ENCODE measurements around the gene TRMT44.

Gene TRMT44

GRCh38 chr4:8422327-8422726 lies 18.2 kb upstream of the TRMT44 start:
- TF ChIP-seq ZBTB7A (IDR thresholded peaks at IDR 0.05; ENCODE audit: low read depth) = no peak
- no peak for TF ChIP-seq YY1 (IDR thresholded peaks at IDR 0.05; ENCODE audit: low read depth)
- TF ChIP-seq EGR1 (IDR thresholded peaks at IDR 0.05) = no peak
- no peak for TF ChIP-seq TAF1 (IDR thresholded peaks at IDR 0.05; ENCODE audit: low read depth)
- TF ChIP-seq TCF12 (IDR thresholded peaks at IDR 0.05; ENCODE audit: low read depth) = no peak
- TF ChIP-seq, protein P1, sequence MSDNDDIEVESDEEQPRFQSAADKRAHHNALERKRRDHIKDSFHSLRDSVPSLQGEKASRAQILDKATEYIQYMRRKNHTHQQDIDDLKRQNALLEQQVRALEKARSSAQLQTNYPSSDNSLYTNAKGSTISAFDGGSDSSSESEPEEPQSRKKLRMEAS (IDR thresholded peaks at IDR 0.05) = no peak
- TF ChIP-seq, protein P2, sequence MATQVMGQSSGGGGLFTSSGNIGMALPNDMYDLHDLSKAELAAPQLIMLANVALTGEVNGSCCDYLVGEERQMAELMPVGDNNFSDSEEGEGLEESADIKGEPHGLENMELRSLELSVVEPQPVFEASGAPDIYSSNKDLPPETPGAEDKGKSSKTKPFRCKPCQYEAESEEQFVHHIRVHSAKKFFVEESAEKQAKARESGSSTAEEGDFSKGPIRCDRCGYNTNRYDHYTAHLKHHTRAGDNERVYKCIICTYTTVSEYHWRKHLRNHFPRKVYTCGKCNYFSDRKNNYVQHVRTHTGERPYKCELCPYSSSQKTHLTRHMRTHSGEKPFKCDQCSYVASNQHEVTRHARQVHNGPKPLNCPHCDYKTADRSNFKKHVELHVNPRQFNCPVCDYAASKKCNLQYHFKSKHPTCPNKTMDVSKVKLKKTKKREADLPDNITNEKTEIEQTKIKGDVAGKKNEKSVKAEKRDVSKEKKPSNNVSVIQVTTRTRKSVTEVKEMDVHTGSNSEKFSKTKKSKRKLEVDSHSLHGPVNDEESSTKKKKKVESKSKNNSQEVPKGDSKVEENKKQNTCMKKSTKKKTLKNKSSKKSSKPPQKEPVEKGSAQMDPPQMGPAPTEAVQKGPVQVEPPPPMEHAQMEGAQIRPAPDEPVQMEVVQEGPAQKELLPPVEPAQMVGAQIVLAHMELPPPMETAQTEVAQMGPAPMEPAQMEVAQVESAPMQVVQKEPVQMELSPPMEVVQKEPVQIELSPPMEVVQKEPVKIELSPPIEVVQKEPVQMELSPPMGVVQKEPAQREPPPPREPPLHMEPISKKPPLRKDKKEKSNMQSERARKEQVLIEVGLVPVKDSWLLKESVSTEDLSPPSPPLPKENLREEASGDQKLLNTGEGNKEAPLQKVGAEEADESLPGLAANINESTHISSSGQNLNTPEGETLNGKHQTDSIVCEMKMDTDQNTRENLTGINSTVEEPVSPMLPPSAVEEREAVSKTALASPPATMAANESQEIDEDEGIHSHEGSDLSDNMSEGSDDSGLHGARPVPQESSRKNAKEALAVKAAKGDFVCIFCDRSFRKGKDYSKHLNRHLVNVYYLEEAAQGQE (IDR thresholded peaks at IDR 0.05; ENCODE audit: low read depth) = no peak
- no peak for TF ChIP-seq CREB1 (IDR thresholded peaks at IDR 0.05; ENCODE audit: low read depth)
- no peak for TF ChIP-seq NFIC (IDR thresholded peaks at IDR 0.05)
- TF ChIP-seq TEAD4 (IDR thresholded peaks at IDR 0.05) = no peak
- TF ChIP-seq RAD21 (IDR thresholded peaks at IDR 0.05; ENCODE audit: low read depth) = no peak
- TF ChIP-seq, protein P3, sequence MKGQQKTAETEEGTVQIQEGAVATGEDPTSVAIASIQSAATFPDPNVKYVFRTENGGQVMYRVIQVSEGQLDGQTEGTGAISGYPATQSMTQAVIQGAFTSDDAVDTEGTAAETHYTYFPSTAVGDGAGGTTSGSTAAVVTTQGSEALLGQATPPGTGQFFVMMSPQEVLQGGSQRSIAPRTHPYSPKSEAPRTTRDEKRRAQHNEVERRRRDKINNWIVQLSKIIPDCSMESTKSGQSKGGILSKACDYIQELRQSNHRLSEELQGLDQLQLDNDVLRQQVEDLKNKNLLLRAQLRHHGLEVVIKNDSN (IDR thresholded peaks at IDR 0.05) = no peak

- TF ChIP-seq YY1 (IDR thresholded peaks at IDR 0.05; ENCODE audit: low read depth) (no peak), TAF1 (IDR thresholded peaks at IDR 0.05; ENCODE audit: low read depth) (no peak)
- TF ChIP-seq, protein P3 (IDR thresholded peaks at IDR 0.05) = no peak
Measured at GRCh38 chr4:8422786-8423185, 17.8 kb upstream of the TRMT44 start.

- TF ChIP-seq EP300 (IDR thresholded peaks at IDR 0.05; ENCODE audit: borderline replicate concordance) = no peak
- no peak for TF ChIP-seq YY1 (IDR thresholded peaks at IDR 0.05; ENCODE audit: low read depth)
- no peak for TF ChIP-seq CEBPB (IDR thresholded peaks at IDR 0.05)
- TF ChIP-seq NFIC (IDR thresholded peaks at IDR 0.05) = no peak
- no peak for TF ChIP-seq CREB1 (IDR thresholded peaks at IDR 0.05; ENCODE audit: low read depth)
- no peak for TF ChIP-seq TCF12 (IDR thresholded peaks at IDR 0.05; ENCODE audit: low read depth)
- TF ChIP-seq TAF1 (IDR thresholded peaks at IDR 0.05; ENCODE audit: low read depth) = no peak
- no peak for TF ChIP-seq FOXM1 (IDR thresholded peaks at IDR 0.05; ENCODE audit: borderline replicate concordance, low read depth)
- TF ChIP-seq, protein P1 (IDR thresholded peaks at IDR 0.05) = no peak
- TF ChIP-seq EGR1 (IDR thresholded peaks at IDR 0.05) = no peak
- TF ChIP-seq, protein P2 (IDR thresholded peaks at IDR 0.05; ENCODE audit: low read depth) = no peak
- no peak for TF ChIP-seq TEAD4 (IDR thresholded peaks at IDR 0.05)
- no peak for TF ChIP-seq ZBTB7A (IDR thresholded peaks at IDR 0.05; ENCODE audit: low read depth)
- TF ChIP-seq, protein P3 (IDR thresholded peaks at IDR 0.05) = no peak
- no peak for TF ChIP-seq RAD21 (IDR thresholded peaks at IDR 0.05; ENCODE audit: low read depth)
Measured at GRCh38 chr4:8427262-8427661, 13.3 kb upstream of the TRMT44 start.

DNA sequence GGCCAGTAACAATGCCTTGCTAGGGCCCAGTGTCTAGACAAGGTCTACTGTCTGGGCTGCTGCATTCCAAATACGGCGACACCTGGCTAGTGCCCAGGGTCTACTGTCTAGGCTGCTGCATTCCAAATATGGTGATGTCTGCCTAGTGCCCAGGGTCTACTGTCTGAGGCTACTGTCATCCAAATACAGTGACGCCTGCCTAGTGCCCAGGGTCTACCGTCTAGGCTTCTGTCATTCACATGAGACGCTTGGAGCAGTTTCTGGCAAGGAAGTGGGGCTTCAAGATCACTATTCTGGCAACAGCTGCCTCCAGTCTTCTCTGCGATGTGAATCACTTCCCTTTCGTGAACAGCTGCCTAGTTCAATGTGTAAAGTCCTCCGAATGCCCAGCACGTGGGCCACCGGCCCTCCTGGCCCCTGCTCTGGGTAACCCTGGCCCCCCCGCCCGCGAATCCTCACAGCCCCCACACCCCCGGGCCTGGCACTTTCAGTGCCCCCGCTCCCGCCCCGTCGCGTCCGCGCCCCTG lies 12.8 kb upstream of the TRMT44 start:
- TF ChIP-seq EP300 (IDR thresholded peaks at IDR 0.05; ENCODE audit: borderline replicate concordance) = no peak
- TF ChIP-seq, protein P2 (IDR thresholded peaks at IDR 0.05; ENCODE audit: low read depth) = no peak
- TF ChIP-seq, protein P3 (IDR thresholded peaks at IDR 0.05) = no peak
- TF ChIP-seq CEBPB (IDR thresholded peaks at IDR 0.05) = no peak
- TF ChIP-seq TCF12 (IDR thresholded peaks at IDR 0.05; ENCODE audit: low read depth) = no peak
- no peak for TF ChIP-seq CREB1 (IDR thresholded peaks at IDR 0.05; ENCODE audit: low read depth)
- no peak for TF ChIP-seq TEAD4 (IDR thresholded peaks at IDR 0.05)
- TF ChIP-seq TAF1 (IDR thresholded peaks at IDR 0.05; ENCODE audit: low read depth) = no peak
- TF ChIP-seq, protein P1 (IDR thresholded peaks at IDR 0.05) = no peak
- TF ChIP-seq RAD21 (IDR thresholded peaks at IDR 0.05; ENCODE audit: low read depth) = no peak
- TF ChIP-seq EGR1 (IDR thresholded peaks at IDR 0.05) = no peak
- no peak for TF ChIP-seq ZBTB7A (IDR thresholded peaks at IDR 0.05; ENCODE audit: low read depth)
- TF ChIP-seq FOXM1 (IDR thresholded peaks at IDR 0.05; ENCODE audit: borderline replicate concordance, low read depth) = no peak
- no peak for TF ChIP-seq YY1 (IDR thresholded peaks at IDR 0.05; ENCODE audit: low read depth)
- no peak for TF ChIP-seq NFIC (IDR thresholded peaks at IDR 0.05)
